ENCODE measurements around the gene ARMC9.

Gene ARMC9

GRCh38 chr2:231370429-231370748 is 172.0 kb downstream of the ARMC9 start:
- no peak for TF ChIP-seq CTCF (conservative IDR thresholded peaks at IDR 0.05; ENCODE audit: low read depth, low read length)
- Histone ChIP-seq H3K4me2 (no peak overlapping the region), H2AFZ (ENCODE audit: low read depth) (no peak overlapping the region), H3K27me3 (ENCODE audit: insufficient read depth, low read depth) (no peaks in the 10 kb centered on the region), H4K20me1 (ENCODE audit: insufficient read depth) (no peaks in the 10 kb centered on the region), H3K4me1 (ENCODE audit: low read depth, poor library complexity, severe bottlenecking) (no peaks in the 10 kb centered on the region), H3K9ac (no peak overlapping the region), H3K27ac (no peak overlapping the region), H3K36me3 (ENCODE audit: insufficient read depth) (no peaks in the 10 kb centered on the region), H3K79me2 (ENCODE audit: insufficient read depth, low read depth) (no peaks in the 10 kb centered on the region), H3K4me3 (IDR thresholded peaks at IDR 0.05; ENCODE audit: insufficient read depth, low read depth, low read length) (no peak overlapping the region)

GRCh38 chr2:231370749-231371429 is 172.5 kb downstream of the ARMC9 start:
- TF ChIP-seq CTCF (conservative IDR thresholded peaks at IDR 0.05; ENCODE audit: low read depth, low read length) = no peak
- H3K27me3 ChIP-seq (ENCODE audit: insufficient read depth, low read depth) = no peaks in the 10 kb centered on the region
- H3K79me2 ChIP-seq (ENCODE audit: insufficient read depth, low read depth) = no peaks in the 10 kb centered on the region
- no peak overlapping the region for H3K27ac ChIP-seq
- no peak overlapping the region for H3K4me3 ChIP-seq (IDR thresholded peaks at IDR 0.05; ENCODE audit: insufficient read depth, low read depth, low read length)
- H3K36me3 ChIP-seq (ENCODE audit: insufficient read depth) = no peaks in the 10 kb centered on the region
- H3K9ac ChIP-seq = no peak overlapping the region
- H3K4me1 ChIP-seq (ENCODE audit: low read depth, poor library complexity, severe bottlenecking) = no peaks in the 10 kb centered on the region
- no peak overlapping the region for H2AFZ ChIP-seq (ENCODE audit: low read depth)
- H4K20me1 ChIP-seq (ENCODE audit: insufficient read depth) = no peaks in the 10 kb centered on the region
- H3K4me2 ChIP-seq = no peak overlapping the region

- TF ChIP-seq CTCF (conservative IDR thresholded peaks at IDR 0.05; ENCODE audit: low read depth, low read length) = no peak
- Histone ChIP-seq H3K79me2 (ENCODE audit: insufficient read depth, low read depth) (no peaks in the 10 kb centered on the region), H3K4me2 (no peak overlapping the region), H2AFZ (ENCODE audit: low read depth) (no peak overlapping the region), H3K27me3 (ENCODE audit: insufficient read depth, low read depth) (no peaks in the 10 kb centered on the region), H3K36me3 (ENCODE audit: insufficient read depth) (no peaks in the 10 kb centered on the region), H3K4me3 (IDR thresholded peaks at IDR 0.05; ENCODE audit: insufficient read depth, low read depth, low read length) (no peak overlapping the region), H3K4me1 (ENCODE audit: low read depth, poor library complexity, severe bottlenecking) (no peaks in the 10 kb centered on the region), H3K27ac (no peak overlapping the region), H3K9ac (no peak overlapping the region), H4K20me1 (ENCODE audit: insufficient read depth) (no peaks in the 10 kb centered on the region)
Observed at GRCh38 chr2:231371430-231372054, 173.1 kb downstream of the ARMC9 start.

- H3K4me1 ChIP-seq (ENCODE audit: low read depth, poor library complexity, severe bottlenecking) = no peaks in the 10 kb centered on the region
- H2AFZ ChIP-seq (ENCODE audit: low read depth) = no peak overlapping the region
- H3K36me3 ChIP-seq (ENCODE audit: insufficient read depth) = no peaks in the 10 kb centered on the region
- H3K9ac ChIP-seq = no peak overlapping the region
- H3K27ac ChIP-seq = no peak overlapping the region
- H3K4me3 ChIP-seq (IDR thresholded peaks at IDR 0.05; ENCODE audit: insufficient read depth, low read depth, low read length) = no peak overlapping the region
- no peak overlapping the region for H3K4me2 ChIP-seq
- TF ChIP-seq CTCF (conservative IDR thresholded peaks at IDR 0.05; ENCODE audit: low read depth, low read length) = no peak
- no peaks in the 10 kb centered on the region for H3K27me3 ChIP-seq (ENCODE audit: insufficient read depth, low read depth)
- no peaks in the 10 kb centered on the region for H4K20me1 ChIP-seq (ENCODE audit: insufficient read depth)
- H3K79me2 ChIP-seq (ENCODE audit: insufficient read depth, low read depth) = no peaks in the 10 kb centered on the region
Observed at GRCh38 chr2:231372326-231372725, 173.9 kb downstream of the ARMC9 start.
